SK-N-SH treated with all-trans-retinoic acid at 6 μM for 48 hours (cell line): ENCODE data around the gene HSPG2.

ENCODE experiments used
- ATAC-seq: fragments of 200-7000 bp; cut with Tn5 transposase; 3 replicates; pipeline ENCODE4 v1.9.1; 2020; ENCODE audit warnings: mild to moderate bottlenecking, moderate library complexity
- ARNTL ChIP-seq: fragments of 450-650 bp; formaldehyde crosslinking; IDR thresholded peaks from 2 replicates; pipeline ENCODE4 v1.5.0; 2020; ENCODE audit warnings: low read depth, mild to moderate bottlenecking, moderate library complexity, borderline replicate concordance
- BACH2 ChIP-seq: fragments of 250-450 bp; sonication (Bioruptor Pico); IDR thresholded peaks from 2 replicates; pipeline ENCODE4 v1.9.0; 2021; ENCODE audit warnings: mild to moderate bottlenecking, borderline replicate concordance
- CSDC2 ChIP-seq: fragments of 250-450 bp; sonication (Bioruptor Pico); IDR thresholded peaks from 2 replicates; pipeline ENCODE4 v1.5.0; 2020; ENCODE audit warnings: mild to moderate bottlenecking, moderate library complexity
- ESRRG ChIP-seq: fragments of 250-450 bp; sonication (Bioruptor Pico); IDR thresholded peaks from 2 replicates; pipeline ENCODE4 v1.6.1; 2021; ENCODE audit warnings: mild to moderate bottlenecking
- GLIS3 ChIP-seq: fragments of 250-450 bp; sonication (Bioruptor Pico); IDR thresholded peaks from 2 replicates; pipeline ENCODE4 v1.5.0; 2020; ENCODE audit warnings: mild to moderate bottlenecking, moderate library complexity
- ISL1 ChIP-seq: fragments of 250-450 bp; sonication (Bioruptor Pico); IDR thresholded peaks from 2 replicates; pipeline ENCODE4 v2.1.2; 2022; ENCODE audit warnings: mild to moderate bottlenecking, moderate library complexity
- OSR1 ChIP-seq: fragments of 250-450 bp; sonication (Bioruptor Pico); IDR thresholded peaks from 2 replicates; pipeline ENCODE4 v1.8.0; 2022; ENCODE audit warnings: moderate library complexity, mild to moderate bottlenecking, inconsistent platforms
- PPARA ChIP-seq: fragments of 250-450 bp; sonication (Bioruptor Pico); IDR thresholded peaks from 2 replicates; pipeline ENCODE4 v1.5.0; 2020; ENCODE audit warnings: mild to moderate bottlenecking, borderline replicate concordance
- RARB ChIP-seq: fragments of 250-450 bp; sonication (Bioruptor Pico); IDR thresholded peaks from 2 replicates; pipeline ENCODE4 v1.8.0; 2021; ENCODE audit warnings: mild to moderate bottlenecking, moderate library complexity
- SNAI2 ChIP-seq: fragments of 250-450 bp; sonication (Bioruptor Pico); IDR thresholded peaks from 2 replicates; pipeline ENCODE4 v1.5.0; 2020; ENCODE audit warnings: mild to moderate bottlenecking, moderate library complexity
- TOX ChIP-seq: fragments of 250-450 bp; sonication (Bioruptor Pico); IDR thresholded peaks from 2 replicates; pipeline ENCODE4 v1.8.0; 2021; ENCODE audit warnings: mild to moderate bottlenecking, moderate library complexity, borderline replicate concordance
- ZC3H10 ChIP-seq: fragments of 250-450 bp; sonication (Bioruptor Pico); IDR thresholded peaks from 2 replicates; pipeline ENCODE4 v1.5.1; 2021; ENCODE audit warnings: mild to moderate bottlenecking, moderate library complexity
- ZFP3 ChIP-seq: fragments of 250-450 bp; sonication (Bioruptor Pico); IDR thresholded peaks from 2 replicates; pipeline ENCODE4 v1.5.0; 2020; ENCODE audit warnings: mild to moderate bottlenecking, moderate library complexity
- ZFP30 ChIP-seq: fragments of 450-650 bp; formaldehyde crosslinking; IDR thresholded peaks from 2 replicates; pipeline ENCODE4 v1.5.0; 2022; ENCODE audit warnings: mild to moderate bottlenecking, moderate library complexity
- ZNF70 ChIP-seq: fragments of 450-650 bp; formaldehyde crosslinking; IDR thresholded peaks from 2 replicates; pipeline ENCODE4 v1.5.0; 2020; ENCODE audit warnings: mild to moderate bottlenecking, moderate library complexity
- ZNF8 ChIP-seq: fragments of 450-650 bp; formaldehyde crosslinking; IDR thresholded peaks from 2 replicates; pipeline ENCODE4 v1.5.0; 2020; ENCODE audit warnings: mild to moderate bottlenecking, moderate library complexity
- TF ChIP-seq, protein P1 (sequence below): fragments of 250-450 bp; sonication (Bioruptor Pico); IDR thresholded peaks from 2 replicates; pipeline ENCODE4 v1.5.1; 2020; ENCODE audit warnings: low read depth, mild to moderate bottlenecking, moderate library complexity
- TF ChIP-seq, protein P2 (sequence below): fragments of 250-450 bp; sonication (Bioruptor Pico); IDR thresholded peaks from 2 replicates; pipeline ENCODE4 v1.5.1; 2021; ENCODE audit warnings: mild to moderate bottlenecking, moderate library complexity
- TF ChIP-seq, protein P3 (sequence below): fragments of 250-450 bp; sonication (Bioruptor Pico); IDR thresholded peaks from 2 replicates; pipeline ENCODE4 v1.8.0; 2020; ENCODE audit warnings: mild to moderate bottlenecking, moderate library complexity, borderline replicate concordance

HSPG2 gene

DNA sequence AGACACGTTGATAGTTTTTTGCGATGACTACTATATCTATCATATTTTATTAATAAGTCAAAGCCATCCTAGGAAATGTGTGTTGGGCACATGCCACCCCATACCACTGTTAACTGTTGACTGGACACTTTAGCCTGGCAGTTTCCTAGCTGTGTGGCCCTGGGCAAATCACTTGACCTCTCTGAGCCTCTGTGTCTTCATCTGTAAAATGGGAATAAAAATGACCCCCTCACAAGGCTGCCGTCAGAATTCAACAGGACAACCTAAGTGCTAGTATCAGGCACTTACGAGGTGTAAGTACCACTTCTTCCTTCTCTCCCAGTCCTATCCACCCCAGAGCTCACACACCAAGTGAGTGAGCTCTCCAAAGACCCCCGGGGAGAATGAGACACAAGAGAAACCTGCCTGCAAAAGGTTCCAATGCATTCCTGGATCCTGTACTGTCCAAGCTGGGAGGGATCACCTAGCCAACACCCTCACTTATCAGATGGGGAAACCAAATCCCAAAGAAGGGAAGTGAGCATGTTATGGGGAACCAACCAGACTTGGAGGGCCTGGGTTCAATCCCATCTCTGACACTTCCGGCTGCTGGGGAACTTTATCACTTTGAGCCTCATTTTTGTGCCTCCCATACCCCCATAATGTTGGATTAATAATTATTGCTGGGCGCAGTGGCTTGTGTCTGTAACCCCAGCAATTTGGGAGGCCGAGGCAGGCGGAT is 24.9 kb downstream of the HSPG2 start:
- TF ChIP-seq ZFP3 (CRISPR knock-in tag) (no peak), TOX (no peak), OSR1 (no peak), GLIS3 (CRISPR knock-in tag) (no peak), ZNF70 (CRISPR knock-in tag) (no peak)

DNA sequence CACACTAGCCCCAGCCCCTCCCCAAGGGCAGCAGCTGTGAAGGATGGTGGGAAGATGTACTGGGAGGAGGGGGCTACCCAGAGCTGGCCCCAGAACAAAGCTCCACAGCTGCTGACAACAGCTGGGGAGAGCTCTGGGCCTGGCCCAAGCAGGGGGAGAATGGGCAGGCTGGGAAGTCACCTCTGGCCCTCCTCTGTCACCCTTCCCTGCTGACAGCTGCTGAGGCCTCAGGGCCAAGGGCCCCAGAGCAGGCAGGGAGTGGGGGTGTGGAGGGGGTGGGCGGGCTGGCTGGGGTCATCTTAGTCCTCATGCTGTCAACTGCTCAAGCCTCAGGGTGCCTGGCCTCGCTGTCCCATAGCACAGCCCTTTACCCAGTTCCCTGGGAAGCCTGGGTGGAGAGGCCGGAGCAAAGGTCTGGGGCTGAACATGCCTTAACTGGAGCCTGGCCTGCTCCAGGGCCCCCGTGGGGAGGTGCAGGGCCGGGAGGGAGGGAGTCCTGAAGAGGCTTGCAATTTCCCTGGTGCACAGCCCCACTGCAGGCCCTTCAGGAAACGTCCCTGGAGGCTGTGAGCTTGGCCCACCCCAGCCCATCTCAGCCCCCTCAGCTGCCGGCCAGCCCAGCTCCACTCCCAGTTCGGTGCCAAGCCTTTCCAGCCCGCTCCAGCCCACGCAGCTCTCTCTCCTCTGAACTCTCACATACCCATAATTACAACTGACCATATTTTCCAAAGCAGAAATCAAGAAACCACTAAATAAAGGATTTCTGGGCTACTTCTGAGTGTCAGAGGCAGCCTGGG is 25.7 kb downstream of the HSPG2 start:
- TF ChIP-seq, protein P1, sequence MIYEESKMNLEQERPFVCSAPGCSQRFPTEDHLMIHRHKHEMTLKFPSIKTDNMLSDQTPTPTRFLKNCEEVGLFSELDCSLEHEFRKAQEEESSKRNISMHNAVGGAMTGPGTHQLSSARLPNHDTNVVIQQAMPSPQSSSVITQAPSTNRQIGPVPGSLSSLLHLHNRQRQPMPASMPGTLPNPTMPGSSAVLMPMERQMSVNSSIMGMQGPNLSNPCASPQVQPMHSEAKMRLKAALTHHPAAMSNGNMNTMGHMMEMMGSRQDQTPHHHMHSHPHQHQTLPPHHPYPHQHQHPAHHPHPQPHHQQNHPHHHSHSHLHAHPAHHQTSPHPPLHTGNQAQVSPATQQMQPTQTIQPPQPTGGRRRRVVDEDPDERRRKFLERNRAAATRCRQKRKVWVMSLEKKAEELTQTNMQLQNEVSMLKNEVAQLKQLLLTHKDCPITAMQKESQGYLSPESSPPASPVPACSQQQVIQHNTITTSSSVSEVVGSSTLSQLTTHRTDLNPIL (CRISPR knock-in tag): no peak
- no peak for TF ChIP-seq BACH2 (CRISPR knock-in tag)
- TF ChIP-seq, protein P2, sequence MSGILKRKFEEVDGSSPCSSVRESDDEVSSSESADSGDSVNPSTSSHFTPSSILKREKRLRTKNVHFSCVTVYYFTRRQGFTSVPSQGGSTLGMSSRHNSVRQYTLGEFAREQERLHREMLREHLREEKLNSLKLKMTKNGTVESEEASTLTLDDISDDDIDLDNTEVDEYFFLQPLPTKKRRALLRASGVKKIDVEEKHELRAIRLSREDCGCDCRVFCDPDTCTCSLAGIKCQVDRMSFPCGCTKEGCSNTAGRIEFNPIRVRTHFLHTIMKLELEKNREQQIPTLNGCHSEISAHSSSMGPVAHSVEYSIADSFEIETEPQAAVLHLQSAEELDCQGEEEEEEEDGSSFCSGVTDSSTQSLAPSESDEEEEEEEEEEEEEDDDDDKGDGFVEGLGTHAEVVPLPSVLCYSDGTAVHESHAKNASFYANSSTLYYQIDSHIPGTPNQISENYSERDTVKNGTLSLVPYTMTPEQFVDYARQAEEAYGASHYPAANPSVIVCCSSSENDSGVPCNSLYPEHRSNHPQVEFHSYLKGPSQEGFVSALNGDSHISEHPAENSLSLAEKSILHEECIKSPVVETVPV (CRISPR knock-in tag): no peak
- no peak for TF ChIP-seq ZNF70 (CRISPR knock-in tag)
- no peak for TF ChIP-seq ISL1 (CRISPR knock-in tag)
- TF ChIP-seq ARNTL (CRISPR knock-in tag): no peak
- TF ChIP-seq ZFP30 (CRISPR knock-in tag): no peak
- no peak; the same call in 2 of the 3 replicates for ATAC-seq

More for the DNA sequence above, 24.9 kb downstream of the HSPG2 start:
- ATAC-seq: no peak

DNA sequence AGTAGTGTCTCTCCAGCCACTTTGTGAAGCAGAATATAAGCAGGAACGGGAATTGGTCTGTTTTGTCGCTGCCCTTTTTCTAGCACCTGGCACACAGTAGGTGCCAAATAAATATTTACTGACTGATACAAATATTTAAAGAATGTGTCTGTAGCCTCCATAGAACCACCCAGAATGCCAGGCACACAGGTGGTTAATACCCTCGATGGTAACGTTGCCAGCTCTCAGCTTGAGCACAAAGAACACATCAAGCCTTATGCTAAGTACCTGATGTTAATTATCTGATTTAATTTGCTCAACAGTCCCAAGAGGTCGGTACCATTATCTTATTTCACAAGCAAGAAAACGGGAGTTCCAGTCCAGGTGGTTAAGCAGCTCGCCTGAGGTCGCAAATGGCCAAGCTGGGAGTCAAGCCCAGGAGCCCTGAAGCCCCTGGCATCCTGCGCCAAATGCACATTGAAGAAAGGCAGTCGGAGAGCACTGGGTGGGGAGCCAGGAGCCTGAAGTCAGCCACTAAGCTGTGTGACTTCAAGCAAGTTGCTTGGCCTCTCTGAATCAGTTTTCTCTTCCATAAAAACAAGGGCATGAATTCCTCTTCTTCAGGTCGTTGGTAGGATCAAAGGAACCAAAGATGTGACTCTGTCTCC is 26.4 kb downstream of the HSPG2 start:
- no peak for ATAC-seq
- TF ChIP-seq PPARA (CRISPR knock-in tag): no peak
- no peak for TF ChIP-seq ZC3H10 (CRISPR knock-in tag)
- no peak for TF ChIP-seq BACH2 (CRISPR knock-in tag)
- no peak for TF ChIP-seq ZFP30 (CRISPR knock-in tag)
- no peak for TF ChIP-seq SNAI2
- TF ChIP-seq CSDC2 (CRISPR knock-in tag): no peak
- TF ChIP-seq ZFP3 (CRISPR knock-in tag): no peak
- TF ChIP-seq, protein P2 (CRISPR knock-in tag): no peak
- no peak for TF ChIP-seq RARB (CRISPR knock-in tag)
- TF ChIP-seq ESRRG (CRISPR knock-in tag): no peak
- no peak for TF ChIP-seq GLIS3 (CRISPR knock-in tag)
- TF ChIP-seq, all 23 proteins: peak for 0

DNA sequence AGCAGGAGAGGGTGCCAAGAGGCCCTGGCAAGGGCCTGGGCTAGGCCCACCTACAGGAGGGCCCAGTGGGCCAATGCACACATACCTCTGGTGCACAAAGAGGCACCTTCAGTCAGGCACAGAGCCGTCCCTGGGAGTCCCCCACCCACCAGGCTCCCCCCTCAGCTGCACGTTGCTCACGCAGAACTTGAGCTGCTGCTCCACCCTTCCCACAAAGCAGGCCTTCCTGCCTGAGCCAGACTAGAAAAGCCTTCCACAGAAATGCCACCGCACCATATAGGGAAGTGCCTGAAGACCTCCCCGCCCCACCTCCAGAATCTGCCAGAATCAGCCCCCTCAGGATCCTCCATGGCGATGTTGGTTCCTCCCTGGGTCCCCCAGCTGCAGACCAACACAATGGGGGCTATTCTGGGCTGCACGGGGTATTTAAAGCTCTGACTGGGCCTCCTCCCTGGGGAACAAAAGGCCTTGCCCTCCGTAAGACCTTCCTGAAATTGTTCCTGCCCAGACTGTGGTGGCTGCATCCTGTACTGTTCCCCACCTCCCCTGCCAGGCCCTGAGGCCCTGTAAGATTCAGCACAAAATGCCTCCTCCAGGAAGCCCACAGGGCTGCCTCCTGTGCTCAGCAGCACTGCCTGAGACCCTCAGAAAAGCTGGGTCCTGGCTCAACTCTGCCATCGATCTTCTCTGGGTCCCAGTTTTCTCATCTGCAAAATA is 27.2 kb downstream of the HSPG2 start:
- ATAC-seq: no peak; the same call in 2 of the 3 replicates
- no peak for TF ChIP-seq ZC3H10 (CRISPR knock-in tag)

DNA sequence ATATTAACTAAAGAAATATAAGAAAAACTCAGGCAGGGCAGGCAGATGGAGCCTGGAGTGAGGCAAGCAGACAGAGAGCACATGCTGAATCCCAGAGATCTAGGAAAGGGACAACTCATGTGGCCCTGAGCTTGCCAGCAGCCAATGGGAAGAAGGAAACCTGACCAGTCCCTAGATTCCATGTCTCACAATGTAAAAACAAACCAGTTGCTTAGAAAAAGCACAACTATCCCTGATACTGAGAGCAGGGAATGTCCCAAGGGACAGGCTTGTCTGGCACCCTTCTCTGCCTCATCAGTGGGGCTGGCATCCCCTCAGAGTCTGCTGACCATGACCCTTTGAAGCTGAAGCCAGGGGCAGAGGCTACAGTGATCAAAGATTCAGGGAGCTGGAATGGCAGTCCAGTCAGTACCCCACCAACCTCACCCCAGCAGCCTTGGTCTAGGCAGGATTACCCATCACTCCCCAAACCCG is 27.8 kb downstream of the HSPG2 start:
- no peak for ATAC-seq
- TF ChIP-seq ZNF70 (CRISPR knock-in tag): no peak
- no peak for TF ChIP-seq ESRRG (CRISPR knock-in tag)
- TF ChIP-seq ARNTL (CRISPR knock-in tag): no peak
- TF ChIP-seq, protein P2 (CRISPR knock-in tag): no peak
- TF ChIP-seq ZNF8 (CRISPR knock-in tag): no peak
- TF ChIP-seq, protein P1 (CRISPR knock-in tag): no peak
- no peak for TF ChIP-seq ISL1 (CRISPR knock-in tag)
- TF ChIP-seq, protein P3, sequence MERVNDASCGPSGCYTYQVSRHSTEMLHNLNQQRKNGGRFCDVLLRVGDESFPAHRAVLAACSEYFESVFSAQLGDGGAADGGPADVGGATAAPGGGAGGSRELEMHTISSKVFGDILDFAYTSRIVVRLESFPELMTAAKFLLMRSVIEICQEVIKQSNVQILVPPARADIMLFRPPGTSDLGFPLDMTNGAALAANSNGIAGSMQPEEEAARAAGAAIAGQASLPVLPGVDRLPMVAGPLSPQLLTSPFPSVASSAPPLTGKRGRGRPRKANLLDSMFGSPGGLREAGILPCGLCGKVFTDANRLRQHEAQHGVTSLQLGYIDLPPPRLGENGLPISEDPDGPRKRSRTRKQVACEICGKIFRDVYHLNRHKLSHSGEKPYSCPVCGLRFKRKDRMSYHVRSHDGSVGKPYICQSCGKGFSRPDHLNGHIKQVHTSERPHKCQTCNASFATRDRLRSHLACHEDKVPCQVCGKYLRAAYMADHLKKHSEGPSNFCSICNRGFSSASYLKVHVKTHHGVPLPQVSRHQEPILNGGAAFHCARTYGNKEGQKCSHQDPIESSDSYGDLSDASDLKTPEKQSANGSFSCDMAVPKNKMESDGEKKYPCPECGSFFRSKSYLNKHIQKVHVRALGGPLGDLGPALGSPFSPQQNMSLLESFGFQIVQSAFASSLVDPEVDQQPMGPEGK (CRISPR knock-in tag): no peak
- TF ChIP-seq ZFP30 (CRISPR knock-in tag): no peak
